Caki2 (cell line): ENCODE results near the gene ECHDC3. TPM values are rescaled to one million over a fixed set of nuclear protein-coding genes. Genes with fewer than 3 reads are reported as not detected.

Experiments
- DNase-seq: peaks from one replicate; pipeline ENCODE4 v3.0.0-alpha.2; 2015; ENCODE audit warnings: low read depth
- in situ Hi-C: cut with HindIII; loops from 2 replicates; pipeline ENCODE4 v1.10.0; 2016; ENCODE audit warnings: low sequenced_read_pairs, low pct_unique_long_range_greater_than_20kb, mixed read lengths
- total RNA-seq: library from RNA; depleted of rRNA; stranded (reverse); fragments of >200 nt; shearing (Covaris generic); gene quantifications from 2 replicates; pipeline ENCODE4 v1.2.3, GENCODE V29; 2014; ENCODE audit warnings: low replicate concordance

ECHDC3 gene
- total RNA-seq, 1 experiment from 2014 or later = 36.8 TPM

- in situ Hi-C loops = no loop called here
- DNase-seq = no peak
These were observed 657 bp downstream of the ECHDC3 start for GRCh38 chr10:11742779-11743298.

- in situ Hi-C loops = no loop called here
- DNase-seq = no peak
These were observed 1.5 kb downstream of the ECHDC3 start for GRCh38 chr10:11743461-11744338.

GRCh38 chr10:11745045-11745444, 2.9 kb downstream of the ECHDC3 start:
- DNase-seq = no peak
- in situ Hi-C loops = no loop called here

- in situ Hi-C loops = no loop called here
- no peak for DNase-seq
These were observed 4.8 kb downstream of the ECHDC3 start for GRCh38 chr10:11746883-11747539.

- no peak for DNase-seq
- in situ Hi-C loops = no loop called here
These were observed 6.7 kb downstream of the ECHDC3 start for GRCh38 chr10:11748866-11749265.

GRCh38 chr10:11750420-11750819, 8.2 kb downstream of the ECHDC3 start:
- DNase-seq = no peak
- in situ Hi-C loops = no loop called here

- no peak for DNase-seq
- in situ Hi-C loops = no loop called here
These were observed 12.0 kb downstream of the ECHDC3 start for GRCh38 chr10:11754173-11754572.

GRCh38 chr10:11754620-11755019, 12.4 kb downstream of the ECHDC3 start:
- no peak for DNase-seq
- in situ Hi-C loops = no loop called here

- in situ Hi-C loops = no loop called here
- no peak for DNase-seq
These were observed 13.5 kb downstream of the ECHDC3 start for GRCh38 chr10:11755512-11756263.

- in situ Hi-C loops = no loop called here
- DNase-seq = no peak
These were observed 14.7 kb downstream of the ECHDC3 start for GRCh38 chr10:11756766-11757315.

GRCh38 chr10:11757454-11757820, 15.3 kb downstream of the ECHDC3 start:
- in situ Hi-C loops = no loop called here
- DNase-seq = no peak

GRCh38 chr10:11757821-11758463, 15.8 kb downstream of the ECHDC3 start:
- in situ Hi-C loops = no loop called here
- peak; percentile 70 for DNase-seq

GRCh38 chr10:11758527-11759236, 16.5 kb downstream of the ECHDC3 start:
- no peak for DNase-seq
- in situ Hi-C loops = no loop called here

GRCh38 chr10:11759347-11759746, 17.2 kb downstream of the ECHDC3 start:
- in situ Hi-C loops = no loop called here

GRCh38 chr10:11760151-11760550, 18.0 kb downstream of the ECHDC3 start:
- in situ Hi-C loops = no loop called here

More at GRCh38 chr10:11759347-11759746, 17.2 kb downstream of the ECHDC3 start:
- no peak for DNase-seq

GRCh38 chr10:11760861-11761260, 18.7 kb downstream of the ECHDC3 start:
- in situ Hi-C loops = no loop called here
- DNase-seq = no peak

More at GRCh38 chr10:11760151-11760550, 18.0 kb downstream of the ECHDC3 start:
- no peak for DNase-seq

GRCh38 chr10:11761431-11761830, 19.2 kb downstream of the ECHDC3 start:
- no peak for DNase-seq

More at GRCh38 chr10:11761431-11761830, 19.2 kb downstream of the ECHDC3 start:
- in situ Hi-C loops = no loop called here
